ENCODE data around the gene UBE2N.
"Not testable (repeated sequence)": the region's sequence is repeated elsewhere in the genome, so short reads cannot be mapped to it uniquely, and the experiment has no call there.

The UBE2N gene

GRCh38 chr12:93413064-93413463, 28.7 kb downstream of the UBE2N start:
- no peak for TF ChIP-seq CTCF (IDR thresholded peaks at IDR 0.05)
- Mint-ChIP-seq H3K9me3 (no peaks in the 10 kb centered on the region), H3K36me3 (ENCODE audit: low read depth) (peaks cover 58% of the 10 kb centered on the region), H3K4me3 (no peak overlapping the region), H3K27me3 (ENCODE audit: low read depth, poor library complexity) (no peaks in the 10 kb centered on the region), H3K4me1 (peaks cover 20% of the 10 kb centered on the region), H3K27ac (peak overlapping the region; percentile 55)
- DNase-seq, result no peak

- H3K4me3 Mint-ChIP-seq; DNase-seq; H3K9me3 Mint-ChIP-seq; H3K27me3 Mint-ChIP-seq (ENCODE audit: low read depth, poor library complexity): not testable (repeated sequence)
- H3K4me1 Mint-ChIP-seq, result peaks cover 20% of the 10 kb centered on the region
- H3K36me3 Mint-ChIP-seq (ENCODE audit: low read depth), result peaks cover 65% of the 10 kb centered on the region
- peak overlapping the region; percentile 98 for H3K27ac Mint-ChIP-seq
Observed at GRCh38 chr12:93412396-93412795, 29.4 kb downstream of the UBE2N start.

GRCh38 chr12:93411060-93411459, 30.7 kb downstream of the UBE2N start:
- not testable (repeated sequence) for H3K27me3 Mint-ChIP-seq (ENCODE audit: low read depth, poor library complexity); H3K4me3 Mint-ChIP-seq; DNase-seq; H3K9me3 Mint-ChIP-seq
- Mint-ChIP-seq H3K4me1 (peaks cover 20% of the 10 kb centered on the region), H3K27ac (peak overlapping the region; percentile 30), H3K36me3 (ENCODE audit: low read depth) (peaks cover 75% of the 10 kb centered on the region)

- peaks cover 70% of the 10 kb centered on the region for H3K36me3 Mint-ChIP-seq (ENCODE audit: low read depth)
- not testable (repeated sequence) for H3K27me3 Mint-ChIP-seq (ENCODE audit: low read depth, poor library complexity); DNase-seq; H3K4me3 Mint-ChIP-seq; H3K9me3 Mint-ChIP-seq
- H3K27ac Mint-ChIP-seq, result peak overlapping the region; percentile 14
- peaks cover 19% of the 10 kb centered on the region for H3K4me1 Mint-ChIP-seq
Observed at GRCh38 chr12:93409343-93410187, 32.2 kb downstream of the UBE2N start.

GRCh38 chr12:93408813-93409212, 32.9 kb downstream of the UBE2N start:
- TF ChIP-seq CTCF (IDR thresholded peaks at IDR 0.05), result no peak
- H3K4me1 Mint-ChIP-seq, result peaks cover 15% of the 10 kb centered on the region
- H3K36me3 Mint-ChIP-seq (ENCODE audit: low read depth), result peaks cover 68% of the 10 kb centered on the region
- DNase-seq, result no peak
- H3K27me3 Mint-ChIP-seq (ENCODE audit: low read depth, poor library complexity), result no peaks in the 10 kb centered on the region
- H3K4me3 Mint-ChIP-seq, result no peak overlapping the region
- H3K27ac Mint-ChIP-seq, result peak overlapping the region; percentile 16
- no peaks in the 10 kb centered on the region for H3K9me3 Mint-ChIP-seq

- DNase-seq, result no peak
- peaks cover 7% of the 10 kb centered on the region for H3K4me1 Mint-ChIP-seq
- H3K27ac Mint-ChIP-seq, result peak overlapping the region; percentile 94
- no peaks in the 10 kb centered on the region for H3K27me3 Mint-ChIP-seq (ENCODE audit: low read depth, poor library complexity)
- H3K4me3 Mint-ChIP-seq, result no peak overlapping the region
- no peaks in the 10 kb centered on the region for H3K9me3 Mint-ChIP-seq
- H3K36me3 Mint-ChIP-seq (ENCODE audit: low read depth), result peaks cover 63% of the 10 kb centered on the region
- TF ChIP-seq CTCF (IDR thresholded peaks at IDR 0.05), result no peak
Observed at GRCh38 chr12:93407963-93408283, 33.8 kb downstream of the UBE2N start.

GRCh38 chr12:93407054-93407962, 34.4 kb downstream of the UBE2N start:
- H3K36me3 Mint-ChIP-seq (ENCODE audit: low read depth), result peaks cover 65% of the 10 kb centered on the region
- H3K27me3 Mint-ChIP-seq (ENCODE audit: low read depth, poor library complexity), result no peaks in the 10 kb centered on the region
- H3K9me3 Mint-ChIP-seq, result no peaks in the 10 kb centered on the region
- H3K27ac Mint-ChIP-seq, result peak overlapping the region; percentile 94
- no peak for TF ChIP-seq CTCF (IDR thresholded peaks at IDR 0.05)
- peaks cover 3% of the 10 kb centered on the region for H3K4me1 Mint-ChIP-seq
- no peak overlapping the region for H3K4me3 Mint-ChIP-seq
- DNase-seq, result no peak
